Caco-2 (cell line): Measurements from ENCODE around the gene ZNF317. TPM values are rescaled to one million over a fixed set of nuclear protein-coding genes. Genes with fewer than 3 reads are reported as not detected.

ENCODE experiments used
- BruUV-seq: library from RNA; stranded (reverse); fragments of 400-500 nt; replicated peaks from 2 replicates; lab custom pipeline; 2021; lab: Mats Ljungman, UMichigan
- CTCF ChIA-PET: fragments of 300-600 bp; sonication (Branson Sonifier 250); formaldehyde crosslinking; loops from one replicate; lab custom pipeline; 2022; ENCODE audit warnings: antibody characterized with exemption; lab: Charles Lee
- POLR2A ChIA-PET: fragments of 300-600 bp; sonication (Branson Sonifier 250); formaldehyde crosslinking; loops from one replicate; lab custom pipeline; 2022; ENCODE audit warnings: antibody characterized with exemption; lab: Charles Lee
- DNase-seq, 2 experiments: peaks; one replicate each; pipeline versions ENCODE4 v3.0.0 to v3.0.0-alpha.2; 2020 to 2022
- H3K27me3 ChIP-seq: replicated peaks from 2 replicates; pipeline ENCODE4 v1.6.0; 2011; ENCODE audit warnings: low read length; ENCODE audit not compliant: control insufficient read depth, insufficient read depth
- H3K36me3 ChIP-seq: 2 replicates; pipeline ENCODE4 v1.5.1; 2011; ENCODE audit warnings: low read length; ENCODE audit not compliant: control insufficient read depth, insufficient read depth
- H3K4me1 ChIP-seq: fragments of 250-450 bp; sonication (Bioruptor Pico); 2 replicates; pipeline ENCODE4 v1.5.1; 2020; ENCODE audit warnings: mild to moderate bottlenecking
- H3K4me3 ChIP-seq: 2 replicates; pipeline ENCODE4 v1.5.1; 2011; ENCODE audit warnings: low read depth, mild to moderate bottlenecking, control low read depth, low read length
- H3K9me3 ChIP-seq: fragments of 250-450 bp; sonication (Bioruptor Pico); 2 replicates; pipeline ENCODE4 v1.5.1; 2020; ENCODE audit warnings: mild to moderate bottlenecking, moderate library complexity
- H3K27ac Mint-ChIP-seq: one replicate; pipeline ENCODE4 v1.8.0; 2022; ENCODE audit warnings: mixed read lengths; ENCODE audit not compliant: unreplicated experiment
- H3K27me3 Mint-ChIP-seq: one replicate; pipeline ENCODE4 v1.8.0; 2022; ENCODE audit warnings: mixed read lengths; ENCODE audit not compliant: insufficient read depth, unreplicated experiment
- H3K36me3 Mint-ChIP-seq: one replicate; pipeline ENCODE4 v1.8.0; 2022; ENCODE audit warnings: mild to moderate bottlenecking, mixed read lengths; ENCODE audit not compliant: insufficient read depth, unreplicated experiment
- H3K4me1 Mint-ChIP-seq: one replicate; pipeline ENCODE4 v1.8.0; 2022; ENCODE audit warnings: low read depth, mixed read lengths; ENCODE audit not compliant: unreplicated experiment
- H3K4me3 Mint-ChIP-seq: one replicate; pipeline ENCODE4 v1.8.0; 2022; ENCODE audit warnings: mild to moderate bottlenecking, moderate library complexity, mixed read lengths; ENCODE audit not compliant: unreplicated experiment
- H3K9me3 Mint-ChIP-seq: one replicate; pipeline ENCODE4 v1.8.0; 2022; ENCODE audit warnings: mixed read lengths; ENCODE audit not compliant: unreplicated experiment
- CTCF ChIP-seq, 2 experiments: fragments of 200-600 bp in 1 of 2; IDR thresholded peaks; 1 replicate in 1 of 2; 2 replicates in 1 of 2; pipeline versions ENCODE4 v1.5.1 to v1.8.0; 2011 to 2022; ENCODE audit warnings: antibody characterized with exemption in 1 of 2, control low read depth in 1 of 2, inconsistent platforms in 1 of 2, low read depth in 1 of 2, low read length in 1 of 2, mild to moderate bottlenecking in 1 of 2, moderate library complexity in 1 of 2; ENCODE audit not compliant: insufficient read depth in 1 of 2, severe bottlenecking in 1 of 2, unreplicated experiment in 1 of 2
- intact Hi-C: fragments of 100-400 bp; cut with micrococcal nuclease; formaldehyde crosslinking; loops from one replicate; pipeline ENCODE4 v1.10.0; 2022; ENCODE audit not compliant: unreplicated experiment
- total RNA-seq: library from RNA; stranded (reverse); gene quantifications from 2 replicates; pipeline ENCODE4 v1.2.3, GENCODE V29; 2022

ZNF317 gene
- total RNA-seq, 1 experiment from 2014 or later, result 35.2 TPM

- intact Hi-C loops, result no loop called here
- H3K27ac Mint-ChIP-seq, result no peak overlapping the region
- no peaks in the 10 kb centered on the region for H3K4me1 Mint-ChIP-seq
- Histone ChIP-seq H3K36me3 (peaks cover 1% of the 10 kb centered on the region), H3K4me1 (no peaks in the 10 kb centered on the region), H3K4me3 (no peak overlapping the region), H3K9me3 (peaks cover 53% of the 10 kb centered on the region), H3K27me3 (no peaks in the 10 kb centered on the region)
- H3K36me3 Mint-ChIP-seq, result peaks cover 75% of the 10 kb centered on the region
- ChIA-PET CTCF (no interaction called here), POLR2A (no interaction called here)
- peaks cover 59% of the 10 kb centered on the region for H3K9me3 Mint-ChIP-seq
- H3K4me3 Mint-ChIP-seq, result no peak overlapping the region
- no peak for DNase-seq
- BruUV-seq, result no TSS peak
- no peak for TF ChIP-seq CTCF (IDR thresholded peaks at IDR 0.05; ENCODE audit: insufficient read depth in 1 of 2, low read depth in 1 of 2, low read length in 1 of 2, severe bottlenecking in 1 of 2, unreplicated experiment in 1 of 2)
- no peaks in the 10 kb centered on the region for H3K27me3 Mint-ChIP-seq
These were observed 8.5 kb downstream of the ZNF317 start for GRCh38 chr19:9148697-9149096.

- H3K36me3 Mint-ChIP-seq, result peaks cover 71% of the 10 kb centered on the region
- H3K4me1 Mint-ChIP-seq, result no peaks in the 10 kb centered on the region
- H3K27ac Mint-ChIP-seq, result no peak overlapping the region
- Histone ChIP-seq H3K36me3 (peaks cover 1% of the 10 kb centered on the region), H3K4me3 (no peak overlapping the region), H3K9me3 (peaks cover 47% of the 10 kb centered on the region), H3K27me3 (no peaks in the 10 kb centered on the region), H3K4me1 (no peaks in the 10 kb centered on the region)
- CTCF ChIA-PET, result no interaction called here
- intact Hi-C loops, result no loop called here
- no TSS peak for BruUV-seq
- TF ChIP-seq CTCF (IDR thresholded peaks at IDR 0.05; ENCODE audit: insufficient read depth in 1 of 2, low read depth in 1 of 2, low read length in 1 of 2, severe bottlenecking in 1 of 2, unreplicated experiment in 1 of 2), result no peak
- no peaks in the 10 kb centered on the region for H3K27me3 Mint-ChIP-seq
- no peak overlapping the region for H3K4me3 Mint-ChIP-seq
- H3K9me3 Mint-ChIP-seq, result peaks cover 59% of the 10 kb centered on the region
- DNase-seq, result no peak
- POLR2A ChIA-PET, result no interaction called here
These were observed 9.8 kb downstream of the ZNF317 start for GRCh38 chr19:9149997-9150396.

- intact Hi-C loops, result no loop called here
- Mint-ChIP-seq H3K9me3 (peaks cover 59% of the 10 kb centered on the region), H3K36me3 (peaks cover 71% of the 10 kb centered on the region), H3K4me1 (no peaks in the 10 kb centered on the region), H3K27ac (no peak overlapping the region), H3K4me3 (no peak overlapping the region), H3K27me3 (no peaks in the 10 kb centered on the region)
- Histone ChIP-seq H3K4me1 (no peaks in the 10 kb centered on the region), H3K4me3 (no peak overlapping the region), H3K9me3 (peaks cover 41% of the 10 kb centered on the region), H3K27me3 (no peaks in the 10 kb centered on the region), H3K36me3 (peaks cover 1% of the 10 kb centered on the region)
- ChIA-PET CTCF (no interaction called here), POLR2A (no interaction called here)
- no peak for TF ChIP-seq CTCF (IDR thresholded peaks at IDR 0.05; ENCODE audit: insufficient read depth in 1 of 2, low read depth in 1 of 2, low read length in 1 of 2, severe bottlenecking in 1 of 2, unreplicated experiment in 1 of 2)
- no TSS peak for BruUV-seq
- no peak for DNase-seq
These were observed 10.5 kb downstream of the ZNF317 start for GRCh38 chr19:9150650-9151049.
